Measurements from ENCODE around the gene KRTAP29-1. TPM values are rescaled to one million over a fixed set of nuclear protein-coding genes. Genes with fewer than 3 reads are reported as not detected.
"Not testable (repeated sequence)": the region's sequence is repeated elsewhere in the genome, so short reads cannot be mapped to it uniquely, and the experiment has no call there.

KRTAP29-1 gene
- total RNA-seq, 1 donor from 2014 or later, result not detected

- DNase-seq (ENCODE audit: extremely low spot score, unreplicated experiment), result no peak
- Mint-ChIP-seq H3K27ac (no peak overlapping the region), H3K9me3 (no peaks in the 10 kb centered on the region), H3K4me1 (ENCODE audit: unreplicated experiment) (no peaks in the 10 kb centered on the region), H3K36me3 (no peaks in the 10 kb centered on the region), H3K4me3 (no peak overlapping the region), H3K27me3 (peaks cover 8% of the 10 kb centered on the region)
- no peak for TF ChIP-seq CTCF (conservative IDR thresholded peaks at IDR 0.05)
Observed at GRCh38 chr17:41278176-41278955, 24.3 kb downstream of the KRTAP29-1 start.

GRCh38 chr17:41275648-41276190 is 26.9 kb downstream of the KRTAP29-1 start, which contains the start of gene KRTAP9-7:
TSS of gene KRTAP9-7 (plus strand) at chr17:41275698. CDS start at chr17:41275698, 0 bp downstream.
- H3K27ac Mint-ChIP-seq; H3K9me3 Mint-ChIP-seq; H3K27me3 Mint-ChIP-seq; H3K4me1 Mint-ChIP-seq (ENCODE audit: unreplicated experiment); H3K36me3 Mint-ChIP-seq; H3K4me3 Mint-ChIP-seq; DNase-seq (ENCODE audit: extremely low spot score, unreplicated experiment): not testable (repeated sequence)

- Mint-ChIP-seq H3K27me3 (peaks cover 8% of the 10 kb centered on the region), H3K27ac (no peak overlapping the region), H3K4me1 (ENCODE audit: unreplicated experiment) (no peaks in the 10 kb centered on the region), H3K9me3 (no peaks in the 10 kb centered on the region), H3K36me3 (no peaks in the 10 kb centered on the region), H3K4me3 (no peak overlapping the region)
- DNase-seq (ENCODE audit: extremely low spot score, unreplicated experiment), result no peak
- no peak for TF ChIP-seq CTCF (conservative IDR thresholded peaks at IDR 0.05)
Observed at GRCh38 chr17:41271858-41272257, 30.8 kb downstream of the KRTAP29-1 start.

GRCh38 chr17:41271323-41271722 is 31.3 kb downstream of the KRTAP29-1 start:
- H3K4me3 Mint-ChIP-seq; H3K4me1 Mint-ChIP-seq (ENCODE audit: unreplicated experiment); H3K9me3 Mint-ChIP-seq; H3K27ac Mint-ChIP-seq; H3K27me3 Mint-ChIP-seq; DNase-seq (ENCODE audit: extremely low spot score, unreplicated experiment); H3K36me3 Mint-ChIP-seq: not testable (repeated sequence)

GRCh38 chr17:41267711-41268110 is 34.9 kb downstream of the KRTAP29-1 start:
- no peaks in the 10 kb centered on the region for H3K9me3 Mint-ChIP-seq
- no peaks in the 10 kb centered on the region for H3K4me1 Mint-ChIP-seq (ENCODE audit: unreplicated experiment)
- no peak for TF ChIP-seq CTCF (conservative IDR thresholded peaks at IDR 0.05)
- peaks cover 7% of the 10 kb centered on the region for H3K27me3 Mint-ChIP-seq
- no peak overlapping the region for H3K27ac Mint-ChIP-seq
- no peak overlapping the region for H3K4me3 Mint-ChIP-seq
- no peaks in the 10 kb centered on the region for H3K36me3 Mint-ChIP-seq
- DNase-seq (ENCODE audit: extremely low spot score, unreplicated experiment), result no peak

GRCh38 chr17:41265078-41265477 is 37.6 kb downstream of the KRTAP29-1 start, which contains the start of gene KRTAP9-6:
TSS of gene KRTAP9-6 (plus strand) at chr17:41265378. CDS start at chr17:41265378, 0 bp downstream.
- Mint-ChIP-seq H3K9me3 (no peaks in the 10 kb centered on the region), H3K4me1 (ENCODE audit: unreplicated experiment) (no peaks in the 10 kb centered on the region), H3K36me3 (no peaks in the 10 kb centered on the region), H3K27me3 (peaks cover 19% of the 10 kb centered on the region), H3K27ac (no peak within 1 kb of the TSS), H3K4me3 (no peak within 1 kb of the TSS)
- DNase-seq (ENCODE audit: extremely low spot score, unreplicated experiment), result no peak
- no peak for TF ChIP-seq CTCF (conservative IDR thresholded peaks at IDR 0.05)

Data from type B pancreatic cell (in vitro differentiated cells).